Esophagus (tissue), 2 donors: ENCODE results near the gene DNAH7. TPM values are rescaled to one million over a fixed set of nuclear protein-coding genes. Genes with fewer than 3 reads are reported as not detected.

Source experiments
- H3K27ac ChIP-seq, 2 donors: one replicate each; pipeline ENCODE4 v1.5.1; 2013; ENCODE audit warnings: low read depth in 2 of 2, mild to moderate bottlenecking in 2 of 2, inconsistent platforms in 1 of 2, low read length in 1 of 2, moderate library complexity in 1 of 2
- H3K27me3 ChIP-seq, 2 donors: one replicate each; pipeline ENCODE4 v1.6.1; 2013; ENCODE audit warnings: low read length in 2 of 2, control low read depth in 1 of 2, mild to moderate bottlenecking in 1 of 2; ENCODE audit not compliant: insufficient read depth in 2 of 2, control insufficient read depth in 1 of 2
- H3K36me3 ChIP-seq, 2 donors: one replicate each; pipeline ENCODE4 v1.6.1; 2013; ENCODE audit warnings: low read length in 1 of 2; ENCODE audit not compliant: control insufficient read depth in 2 of 2, insufficient read depth in 2 of 2
- H3K4me1 ChIP-seq, 2 donors: one replicate each; pipeline ENCODE4 v1.6.1; 2013; ENCODE audit warnings: low read length in 1 of 2; ENCODE audit not compliant: control insufficient read depth in 2 of 2, insufficient read depth in 2 of 2
- H3K4me3 ChIP-seq, 2 donors: one replicate each; pipeline ENCODE4 v1.5.1; 2013; ENCODE audit warnings: low read length in 2 of 2, mild to moderate bottlenecking in 2 of 2, low read depth in 1 of 2, moderate library complexity in 1 of 2
- H3K9me3 ChIP-seq, 2 donors: one replicate each; pipeline ENCODE4 v1.6.1; 2013; ENCODE audit warnings: mild to moderate bottlenecking in 2 of 2, low read depth in 1 of 2, low read length in 1 of 2, moderate library complexity in 1 of 2; ENCODE audit not compliant: control insufficient read depth in 2 of 2, insufficient read depth in 1 of 2
- WGBS, 2 donors: extraction: QIAGEN DNeasy Blood & Tissue Kit; methylation state at CpG; one replicate each; pipeline ENCODE4 v1.1.7; 2013; 5-methylcytosine and 5-hydroxymethylcytosine counted together
- polyA plus RNA-seq, 2 donors: library from polyadenylated mRNA; stranded (reverse); fragments of 200-250 nt; gene quantifications; one replicate each; pipeline ENCODE4 v1.2.3, GENCODE V29; 2013
- donor health status: healthy with polysubstance abuse.
- donor health status: Bipolar disorder and iron deficiency.

The DNAH7 gene
- polyA plus RNA-seq, 2 donors = 0.06 to 0.09 TPM

GRCh38 chr2:195995499-195995898 is 73.1 kb downstream of the DNAH7 start:
- Histone ChIP-seq H3K4me3 (no peak overlapping the region), H3K36me3 (no peaks in the 10 kb centered on the region), H3K27me3 (no peaks in the 10 kb centered on the region), H3K9me3 (no peaks in the 10 kb centered on the region), H3K27ac (no peak overlapping the region), H3K4me1 (no peaks in the 10 kb centered on the region)
- 82 to 85% methylated on average over 6 of the region's 6 CpGs for WGBS, 2 donors

GRCh38 chr2:195993623-195994022 is 75.0 kb downstream of the DNAH7 start:
- no peaks in the 10 kb centered on the region for H3K4me1 ChIP-seq
- H3K9me3 ChIP-seq = no peaks in the 10 kb centered on the region
- no peaks in the 10 kb centered on the region for H3K27me3 ChIP-seq
- no peak overlapping the region for H3K4me3 ChIP-seq
- H3K36me3 ChIP-seq = no peaks in the 10 kb centered on the region
- no peak overlapping the region for H3K27ac ChIP-seq
- WGBS, 2 donors = 73 to 79% methylated on average over 2 of the region's 2 CpGs

GRCh38 chr2:195985741-195986140 is 82.9 kb downstream of the DNAH7 start:
- Histone ChIP-seq H3K4me3 (no peak overlapping the region), H3K27me3 (no peaks in the 10 kb centered on the region), H3K36me3 (no peaks in the 10 kb centered on the region), H3K4me1 (no peaks in the 10 kb centered on the region), H3K27ac (no peak overlapping the region), H3K9me3 (no peaks in the 10 kb centered on the region)
- WGBS, 2 donors = 56 to 67% methylated on average over 3 of the region's 3 CpGs

- Histone ChIP-seq H3K4me1 (no peaks in the 10 kb centered on the region), H3K9me3 (no peaks in the 10 kb centered on the region), H3K27ac (no peak overlapping the region), H3K36me3 (no peaks in the 10 kb centered on the region), H3K27me3 (no peaks in the 10 kb centered on the region), H3K4me3 (no peak overlapping the region)
- WGBS, 2 donors = 11 to 14% methylated on average over 2 of the region's 2 CpGs
Observed at GRCh38 chr2:195984923-195985726, 83.5 kb downstream of the DNAH7 start.

- Histone ChIP-seq H3K27me3 (no peaks in the 10 kb centered on the region), H3K27ac (no peak overlapping the region), H3K4me3 (no peak overlapping the region), H3K9me3 (peaks cover 0 to 3% of the 10 kb centered on the region in 2 donors), H3K36me3 (no peaks in the 10 kb centered on the region), H3K4me1 (no peaks in the 10 kb centered on the region)
- 42 to 50% methylated on average over 2 of the region's 2 CpGs for WGBS, 2 donors
Observed at GRCh38 chr2:195967336-195967735, 101.3 kb downstream of the DNAH7 start.

GRCh38 chr2:195961873-195962272 is 106.8 kb downstream of the DNAH7 start:
- H3K27ac ChIP-seq = no peak overlapping the region
- H3K36me3 ChIP-seq = no peaks in the 10 kb centered on the region
- no peak overlapping the region for H3K4me3 ChIP-seq
- 78 to 79% methylated on average over 5 of the region's 5 CpGs for WGBS, 2 donors
- H3K4me1 ChIP-seq = no peaks in the 10 kb centered on the region
- no peaks in the 10 kb centered on the region for H3K27me3 ChIP-seq
- no peaks in the 10 kb centered on the region for H3K9me3 ChIP-seq

GRCh38 chr2:195959341-195959740 is 109.3 kb downstream of the DNAH7 start:
- H3K27ac ChIP-seq = no peak overlapping the region
- H3K27me3 ChIP-seq = no peaks in the 10 kb centered on the region
- no peaks in the 10 kb centered on the region for H3K4me1 ChIP-seq
- no peaks in the 10 kb centered on the region for H3K9me3 ChIP-seq
- H3K36me3 ChIP-seq = no peaks in the 10 kb centered on the region
- H3K4me3 ChIP-seq = no peak overlapping the region
- 64 to 77% methylated on average over 2 of the region's 2 CpGs for WGBS, 2 donors

- H3K4me3 ChIP-seq = no peak overlapping the region
- no peaks in the 10 kb centered on the region for H3K4me1 ChIP-seq
- H3K27ac ChIP-seq = no peak overlapping the region
- no peaks in the 10 kb centered on the region for H3K27me3 ChIP-seq
- 85 to 91% methylated on average over 3 of the region's 3 CpGs for WGBS, 2 donors
- no peaks in the 10 kb centered on the region for H3K9me3 ChIP-seq
- H3K36me3 ChIP-seq = no peaks in the 10 kb centered on the region
Observed at GRCh38 chr2:195956725-195957124, 111.9 kb downstream of the DNAH7 start.

- Histone ChIP-seq H3K4me3 (no peak overlapping the region), H3K4me1 (no peaks in the 10 kb centered on the region), H3K9me3 (no peaks in the 10 kb centered on the region), H3K36me3 (no peaks in the 10 kb centered on the region), H3K27ac (no peak overlapping the region), H3K27me3 (no peaks in the 10 kb centered on the region)
Observed at GRCh38 chr2:195945056-195945455, 123.6 kb downstream of the DNAH7 start.

- H3K27me3 ChIP-seq = no peaks in the 10 kb centered on the region
- H3K4me3 ChIP-seq = no peak overlapping the region
- no peaks in the 10 kb centered on the region for H3K36me3 ChIP-seq
- no peaks in the 10 kb centered on the region for H3K4me1 ChIP-seq
- H3K27ac ChIP-seq = no peak overlapping the region
- H3K9me3 ChIP-seq = no peaks in the 10 kb centered on the region
Observed at GRCh38 chr2:195937176-195937575, 131.5 kb downstream of the DNAH7 start.
